Coronary artery (tissue), 2 donors: Measurements from ENCODE around the gene EPN1.

Source experiments
- DNase-seq: peaks from one replicate; pipeline ENCODE4 v3.0.0-alpha.2; 2017; ENCODE audit warnings: low spot score
- H3K27ac ChIP-seq, 2 donors: fragments of 200-600 bp; sonication (generic); one replicate each; pipeline ENCODE4 v1.5.1; 2016 to 2019
- H3K4me3 ChIP-seq: fragments of 200-600 bp; sonication (generic); 2 replicates; pipeline ENCODE4 v1.5.1; 2016; ENCODE audit warnings: mild to moderate bottlenecking, moderate library complexity
- CTCF ChIP-seq: fragments of 200-600 bp; sonication (generic); IDR thresholded peaks from one replicate; pipeline ENCODE4 v1.5.1; 2019; ENCODE audit warnings: antibody characterized with exemption

EPN1 gene

GRCh38 chr19:55685776-55686175 lies 10.8 kb downstream of the EPN1 start:
- no peak for DNase-seq
- TF ChIP-seq CTCF, result no peak
- H3K27ac ChIP-seq, result no peak overlapping the region
- H3K4me3 ChIP-seq, result no peak overlapping the region

GRCh38 chr19:55686311-55687050 lies 11.5 kb downstream of the EPN1 start:
- Histone ChIP-seq H3K27ac (no peak overlapping the region), H3K4me3 (no peak overlapping the region)
- DNase-seq, result no peak
- no peak for TF ChIP-seq CTCF

- H3K27ac ChIP-seq, result no peak overlapping the region
- H3K4me3 ChIP-seq, result no peak overlapping the region
- TF ChIP-seq CTCF, result no peak
- DNase-seq, result no peak
These were observed 12.5 kb downstream of the EPN1 start for GRCh38 chr19:55687281-55688201.

GRCh38 chr19:55688422-55689218 lies 13.6 kb downstream of the EPN1 start:
- no peak overlapping the region for H3K27ac ChIP-seq
- no peak for DNase-seq
- H3K4me3 ChIP-seq, result no peak overlapping the region
- no peak for TF ChIP-seq CTCF

GRCh38 chr19:55689411-55690108 lies 14.5 kb downstream of the EPN1 start:
- no peak for DNase-seq
- no peak for TF ChIP-seq CTCF
- H3K4me3 ChIP-seq, result no peak overlapping the region
- H3K27ac ChIP-seq, result no peak overlapping the region

- Histone ChIP-seq H3K4me3 (no peak overlapping the region), H3K27ac (no peak overlapping the region)
- TF ChIP-seq CTCF, result no peak
- no peak for DNase-seq
These were observed 15.2 kb downstream of the EPN1 start for GRCh38 chr19:55690109-55690768.
